ENCODE measurements around the gene MEF2A.

- TF ChIP-seq ZSCAN5A (tag by site-specific recombination; IDR thresholded peaks at IDR 0.05) = no peak
- no peak for TF ChIP-seq CTCF (tag by site-specific recombination; IDR thresholded peaks at IDR 0.05)
- TF ChIP-seq INSM2 (tag by site-specific recombination; IDR thresholded peaks at IDR 0.05) = no peak
- TF ChIP-seq ZNF362 (tag by site-specific recombination; IDR thresholded peaks at IDR 0.05) = no peak
- no peak for TF ChIP-seq ZNF449 (tag by site-specific recombination; IDR thresholded peaks at IDR 0.05)
These were observed 152.6 kb downstream of the MEF2A start for GRCh38 chr15:99718421-99718820.

All from HEK293 (cell line).